Left ventricle myocardium inferior (tissue), 1 donor: ENCODE data around the gene ECEL1. TPM values are rescaled to one million over a fixed set of nuclear protein-coding genes. Genes with fewer than 3 reads are reported as not detected.

Experiments used
- DNase-seq: peaks from one replicate; pipeline ENCODE4 v3.0.0-alpha.2; 2020
- H3K27ac ChIP-seq: fragments of 200-600 bp; replicated peaks from 2 replicates; pipeline ENCODE4 v1.8.0; 2021
- H3K27me3 ChIP-seq: fragments of 200-600 bp; 2 replicates; pipeline ENCODE4 v1.8.0; 2021; ENCODE audit warnings: low read depth
- H3K36me3 ChIP-seq: fragments of 200-600 bp; 2 replicates; pipeline ENCODE4 v1.8.0; 2021
- H3K4me1 ChIP-seq: fragments of 200-600 bp; 2 replicates; pipeline ENCODE4 v1.8.0; 2021
- H3K4me3 ChIP-seq: fragments of 200-600 bp; 2 replicates; pipeline ENCODE4 v1.8.0; 2021; ENCODE audit warnings: mild to moderate bottlenecking, moderate library complexity
- H3K9me3 ChIP-seq: fragments of 200-600 bp; replicated peaks from 2 replicates; pipeline ENCODE4 v1.8.0; 2021
- intact Hi-C: fragments of 100-400 bp; cut with micrococcal nuclease; formaldehyde crosslinking; loops from one replicate; pipeline ENCODE4 v1.11.0; 2022
- total RNA-seq: library from RNA; stranded (reverse); fragmentation: NEBNext Ultra II Directional; extraction: Animal tissue kit (Norgen Biotek cat#: 25700); gene quantifications from one replicate; pipeline ENCODE4 v1.2.1, GENCODE V29; 2021
- TF ChIP-seq, protein P1 (sequence below): fragments of 200-600 bp; IDR thresholded peaks from 2 replicates; pipeline ENCODE4 v1.8.0; 2021; ENCODE audit warnings: antibody characterized with exemption, mild to moderate bottlenecking, borderline replicate concordance
- donor health status: DM: no; HTN: yes; CAD: no; lungs with severe emphysema.

ECEL1 gene
- total RNA-seq, 1 donor from 2014 or later, result not detected

DNA sequence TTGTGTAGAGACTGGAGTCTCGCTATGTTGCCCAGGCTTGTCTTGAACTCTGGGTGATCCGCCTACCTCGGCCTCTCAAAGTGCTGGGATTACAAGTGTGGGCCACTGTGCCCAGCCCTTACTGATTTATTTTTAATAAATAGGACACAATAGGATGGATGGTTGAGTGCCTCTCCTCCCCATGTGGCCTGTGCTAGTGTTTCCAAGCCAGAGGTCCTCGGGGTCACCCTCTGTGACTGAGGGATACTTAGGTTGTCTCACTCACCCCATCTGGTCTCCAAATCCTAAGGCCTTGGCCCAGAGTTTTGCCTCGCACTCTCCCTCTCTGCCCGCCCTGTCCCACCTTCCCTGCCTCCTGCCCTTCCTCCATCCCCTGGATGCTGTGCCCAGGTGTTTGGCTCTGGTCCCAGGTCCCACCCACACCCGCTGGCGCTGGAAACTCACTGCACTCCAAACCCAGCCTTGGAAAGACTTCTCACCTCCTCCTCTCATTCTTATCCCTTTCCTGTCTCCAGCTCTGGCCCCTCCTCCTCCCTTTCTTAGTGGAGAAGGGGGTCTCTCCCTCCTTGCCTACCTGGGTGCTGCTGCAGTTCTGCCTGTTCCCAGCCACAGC, 4.7 kb upstream of the ECEL1 start:
- Histone ChIP-seq H3K27ac (no peak overlapping the region), H3K9me3 (no peaks in the 10 kb centered on the region), H3K4me1 (peaks cover 2% of the 10 kb centered on the region), H3K27me3 (peaks cover 42% of the 10 kb centered on the region), H3K36me3 (no peaks in the 10 kb centered on the region), H3K4me3 (no peak overlapping the region)
- intact Hi-C loops, result no loop called here
- TF ChIP-seq, protein P1, sequence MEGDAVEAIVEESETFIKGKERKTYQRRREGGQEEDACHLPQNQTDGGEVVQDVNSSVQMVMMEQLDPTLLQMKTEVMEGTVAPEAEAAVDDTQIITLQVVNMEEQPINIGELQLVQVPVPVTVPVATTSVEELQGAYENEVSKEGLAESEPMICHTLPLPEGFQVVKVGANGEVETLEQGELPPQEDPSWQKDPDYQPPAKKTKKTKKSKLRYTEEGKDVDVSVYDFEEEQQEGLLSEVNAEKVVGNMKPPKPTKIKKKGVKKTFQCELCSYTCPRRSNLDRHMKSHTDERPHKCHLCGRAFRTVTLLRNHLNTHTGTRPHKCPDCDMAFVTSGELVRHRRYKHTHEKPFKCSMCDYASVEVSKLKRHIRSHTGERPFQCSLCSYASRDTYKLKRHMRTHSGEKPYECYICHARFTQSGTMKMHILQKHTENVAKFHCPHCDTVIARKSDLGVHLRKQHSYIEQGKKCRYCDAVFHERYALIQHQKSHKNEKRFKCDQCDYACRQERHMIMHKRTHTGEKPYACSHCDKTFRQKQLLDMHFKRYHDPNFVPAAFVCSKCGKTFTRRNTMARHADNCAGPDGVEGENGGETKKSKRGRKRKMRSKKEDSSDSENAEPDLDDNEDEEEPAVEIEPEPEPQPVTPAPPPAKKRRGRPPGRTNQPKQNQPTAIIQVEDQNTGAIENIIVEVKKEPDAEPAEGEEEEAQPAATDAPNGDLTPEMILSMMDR, result no peak
- DNase-seq, result no peak

DNA sequence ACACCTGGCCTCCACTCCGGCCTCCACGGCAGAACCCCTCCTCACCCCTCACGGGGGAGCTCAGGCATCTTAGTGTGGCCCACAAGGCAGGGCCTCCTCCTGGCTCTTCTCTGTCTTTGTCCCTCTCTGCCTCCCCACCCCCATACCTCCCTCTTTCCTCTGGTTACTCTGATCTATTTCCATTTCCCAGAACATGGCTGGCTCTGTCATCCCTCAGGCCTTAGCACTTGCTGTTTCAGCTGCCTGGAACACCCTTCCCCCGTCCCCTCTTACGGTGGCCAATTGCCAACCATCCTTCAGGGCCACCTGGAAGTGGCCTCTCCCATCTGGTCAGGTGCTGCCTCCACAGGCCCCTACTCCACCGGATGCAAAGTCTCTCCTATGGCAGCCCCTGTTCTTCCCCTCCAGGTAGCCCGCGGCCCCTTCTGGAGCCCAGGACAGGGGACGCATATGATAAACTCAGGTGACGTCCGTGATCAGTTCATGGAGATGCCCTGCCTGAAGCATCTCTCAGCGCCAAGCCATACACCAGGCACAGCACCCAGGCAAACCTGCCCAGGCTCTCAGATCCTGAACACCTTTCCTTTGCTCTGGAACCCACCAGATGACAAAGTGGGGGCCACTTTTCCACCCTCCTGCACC, 3.6 kb upstream of the ECEL1 start:
- Histone ChIP-seq H3K36me3 (no peaks in the 10 kb centered on the region), H3K27ac (no peak overlapping the region), H3K9me3 (no peaks in the 10 kb centered on the region), H3K27me3 (peaks cover 53% of the 10 kb centered on the region), H3K4me3 (no peak overlapping the region), H3K4me1 (peaks cover 9% of the 10 kb centered on the region)
- TF ChIP-seq, protein P1, result no peak
- DNase-seq, result peak; percentile 2
- intact Hi-C loops, result no loop called here

DNA sequence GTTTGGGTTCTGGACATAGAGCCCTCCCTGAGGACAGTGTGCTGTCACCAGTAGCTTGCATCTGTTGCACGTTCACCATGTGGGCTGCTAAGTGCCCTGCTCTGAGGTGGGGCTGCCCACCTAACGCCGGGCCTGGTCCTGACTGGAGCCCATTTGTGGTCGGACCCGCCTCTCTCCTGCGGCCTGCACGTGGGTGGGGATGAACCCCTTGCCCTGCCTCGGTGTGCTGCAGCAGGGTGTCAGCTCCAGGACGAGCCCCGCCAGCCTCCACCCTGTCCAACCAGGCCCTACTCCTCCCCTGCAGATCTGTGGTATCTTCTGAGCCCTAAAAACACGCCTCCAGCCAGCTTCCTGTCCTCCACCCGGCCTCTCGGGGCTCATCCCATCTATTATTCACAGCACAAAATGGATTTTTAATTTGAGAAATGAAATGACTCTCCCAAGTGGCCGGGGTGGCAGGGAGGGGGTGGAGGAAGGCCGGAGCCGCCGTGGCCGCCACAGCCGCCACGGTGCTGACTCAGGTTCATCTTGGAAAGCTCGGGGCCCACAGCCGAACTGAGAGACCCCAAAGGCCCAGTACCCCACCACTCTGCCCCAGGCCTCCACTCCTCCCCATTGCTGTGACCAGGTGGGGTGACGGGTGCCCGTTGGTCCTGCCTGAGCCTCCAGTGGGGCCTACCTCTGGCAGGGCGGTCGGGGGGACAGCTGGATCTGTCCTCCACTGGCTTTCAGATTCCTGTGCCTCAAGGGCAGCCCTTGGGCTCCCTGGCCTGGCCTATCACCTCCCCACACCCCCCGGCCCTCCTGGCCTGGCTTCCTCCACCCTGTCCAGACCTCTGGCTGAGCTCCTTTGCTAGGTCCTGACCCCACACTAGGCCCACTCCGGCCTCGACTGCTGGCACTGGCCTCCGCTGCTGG, 2.8 kb upstream of the ECEL1 start:
- H3K36me3 ChIP-seq, result no peaks in the 10 kb centered on the region
- peak; percentile 5 for DNase-seq
- H3K27me3 ChIP-seq, result peaks cover 61% of the 10 kb centered on the region
- TF ChIP-seq, protein P1, result no peak
- H3K4me3 ChIP-seq, result no peak overlapping the region
- H3K27ac ChIP-seq, result no peak overlapping the region
- H3K9me3 ChIP-seq, result no peaks in the 10 kb centered on the region
- intact Hi-C loops, result no loop called here
- peaks cover 17% of the 10 kb centered on the region for H3K4me1 ChIP-seq

DNA sequence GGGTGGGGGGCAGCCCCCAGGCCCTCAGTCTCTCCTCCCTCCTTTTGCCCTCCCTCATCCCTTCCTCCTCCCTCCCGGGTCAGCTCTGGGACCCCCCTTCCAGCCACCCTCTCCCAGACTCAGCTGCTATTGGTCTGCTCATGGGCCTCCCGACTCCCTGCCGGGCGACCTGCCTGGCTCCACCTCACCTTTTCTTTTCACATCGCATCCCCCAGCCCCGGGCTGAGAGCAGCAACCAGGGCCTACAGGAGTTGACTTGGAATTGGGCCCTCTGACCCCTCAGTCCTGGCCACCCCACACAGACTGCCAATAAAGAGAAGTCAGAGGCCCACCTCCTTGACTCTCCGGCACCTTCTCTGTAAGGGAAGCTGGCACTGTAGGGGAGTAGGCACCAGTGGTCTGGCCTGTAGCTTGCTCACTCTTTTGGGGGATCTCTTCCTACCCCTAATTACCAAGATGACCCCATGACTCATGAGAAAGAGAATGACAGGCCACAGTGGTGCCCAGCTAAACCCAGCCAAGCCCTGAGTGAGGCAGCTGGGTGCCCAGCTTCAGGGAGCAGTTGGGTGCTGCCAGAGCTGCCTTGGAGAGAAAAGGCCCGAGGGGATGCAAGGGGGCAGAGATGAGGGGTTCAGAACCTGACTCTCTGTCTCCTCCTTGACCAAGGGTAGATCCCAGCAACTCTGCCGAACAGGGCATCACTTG, 2.0 kb upstream of the ECEL1 start:
- Histone ChIP-seq H3K4me1 (peaks cover 19% of the 10 kb centered on the region), H3K27ac (no peak overlapping the region), H3K36me3 (no peaks in the 10 kb centered on the region), H3K9me3 (no peaks in the 10 kb centered on the region), H3K4me3 (no peak overlapping the region), H3K27me3 (peaks cover 69% of the 10 kb centered on the region)
- intact Hi-C loops, result no loop called here
- no peak for DNase-seq
- TF ChIP-seq, protein P1, result no peak

DNA sequence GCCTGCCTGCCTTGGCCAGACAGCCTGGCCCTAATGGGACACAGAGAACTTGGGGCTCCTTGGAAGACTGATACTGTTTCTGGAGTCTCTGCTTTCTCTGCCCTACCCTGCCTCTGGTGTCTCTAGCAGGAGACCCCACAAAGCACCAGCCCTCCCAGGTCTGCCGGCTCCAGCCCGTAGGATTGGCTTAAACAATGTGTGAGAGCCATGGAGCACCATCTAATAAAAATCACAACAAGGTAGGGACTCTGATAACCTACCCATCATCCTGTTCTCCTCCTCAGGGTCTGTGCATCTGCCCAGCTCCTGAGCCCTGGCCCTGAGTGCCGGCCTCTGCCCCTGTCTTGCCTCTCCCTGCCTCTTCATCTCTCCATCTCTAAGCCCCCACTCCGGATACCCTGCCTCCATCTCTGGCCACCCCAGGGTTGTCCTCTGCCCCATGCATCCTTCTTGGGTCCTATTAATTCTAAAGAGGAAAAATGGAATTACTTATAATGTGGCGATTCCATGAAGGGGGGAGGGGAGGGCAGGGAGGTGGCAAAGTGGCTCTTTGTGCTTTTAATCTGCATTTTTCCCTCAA, 1.2 kb upstream of the ECEL1 start:
- no peak overlapping the region for H3K27ac ChIP-seq
- no peaks in the 10 kb centered on the region for H3K9me3 ChIP-seq
- H3K4me1 ChIP-seq, result peaks cover 19% of the 10 kb centered on the region
- no peak overlapping the region for H3K4me3 ChIP-seq
- intact Hi-C loops, result no loop called here
- peaks cover 78% of the 10 kb centered on the region for H3K27me3 ChIP-seq
- peak; percentile 2 for DNase-seq
- TF ChIP-seq, protein P1, result no peak
- no peaks in the 10 kb centered on the region for H3K36me3 ChIP-seq
